Measurements from ENCODE around the gene ZNF22.
"Not testable (repeated sequence)": the region's sequence is repeated elsewhere in the genome, so short reads cannot be mapped to it uniquely, and the experiment has no call there.

ZNF22 gene

GRCh38 chr10:44991571-44991970 lies 9.2 kb upstream of the ZNF22 start:
- no peak for DNase-seq (ENCODE audit: low read depth)

DNA sequence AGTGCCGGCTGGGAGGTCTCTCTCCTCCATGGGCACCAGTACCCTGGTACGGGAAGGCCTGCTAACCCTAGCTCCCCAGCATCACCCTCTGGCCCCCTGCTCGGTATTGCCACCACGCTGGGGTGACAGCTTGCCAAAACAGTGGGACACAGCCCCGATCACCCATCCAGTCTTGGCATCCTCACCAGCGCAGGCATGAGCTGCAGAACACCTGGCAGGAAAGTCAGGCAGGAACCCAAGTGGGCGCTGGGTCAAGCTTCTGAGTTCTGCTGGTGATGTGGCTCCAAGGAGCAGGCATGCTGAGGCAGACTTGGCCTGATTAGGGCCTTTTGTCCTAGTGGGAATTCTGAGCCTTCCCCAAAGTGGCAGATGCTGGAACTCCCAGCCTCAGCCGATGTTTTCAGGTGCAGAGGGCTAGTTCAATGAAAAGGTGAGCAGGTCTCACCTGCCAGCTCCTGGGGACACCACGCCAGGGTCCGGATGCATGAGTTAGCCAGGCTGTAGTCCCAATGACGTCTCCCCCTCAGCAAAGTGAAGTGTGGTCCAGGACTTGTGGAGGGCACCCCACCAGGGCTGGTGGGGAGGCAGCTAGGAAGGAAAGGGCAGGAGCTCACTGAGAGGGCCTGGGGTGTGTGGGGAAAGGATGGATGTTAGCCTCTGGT lies 8.5 kb upstream of the ZNF22 start:
- no peak for DNase-seq (ENCODE audit: low read depth)

- no peak for DNase-seq (ENCODE audit: low read depth)
These were observed 7.9 kb upstream of the ZNF22 start for GRCh38 chr10:44992732-44993225.

DNA sequence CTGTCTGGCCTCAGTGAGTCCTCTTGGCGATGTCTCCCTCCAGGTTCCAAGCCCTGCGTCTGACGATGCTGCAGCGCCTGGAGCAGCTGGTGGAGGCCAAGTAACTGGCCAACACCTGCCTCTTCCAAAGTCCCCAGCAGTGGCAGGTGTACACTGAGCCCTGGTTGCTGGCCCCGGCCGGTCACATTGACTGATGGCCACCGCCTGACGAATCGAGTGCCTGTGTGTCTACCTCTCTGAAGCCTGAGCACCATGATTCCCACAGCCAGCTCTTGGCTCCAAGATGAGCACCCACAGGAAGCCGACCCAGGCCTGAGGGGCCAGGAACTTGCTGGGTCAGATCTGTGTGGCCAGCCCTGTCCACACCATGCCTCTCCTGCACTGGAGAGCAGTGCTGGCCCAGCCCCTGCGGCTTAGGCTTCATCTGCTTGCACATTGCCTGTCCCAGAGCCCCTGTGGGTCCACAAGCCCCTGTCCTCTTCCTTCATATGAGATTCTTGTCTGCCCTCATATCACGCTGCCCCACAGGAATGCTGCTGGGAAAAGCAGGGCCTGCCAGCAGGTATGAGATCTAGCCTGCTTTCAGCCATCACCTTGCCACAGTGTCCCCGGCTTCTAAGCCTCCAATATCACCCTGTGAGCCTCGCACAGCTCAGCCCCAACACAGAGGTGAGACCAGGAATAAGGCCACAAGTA lies 7.3 kb upstream of the ZNF22 start:
- no peak for DNase-seq (ENCODE audit: low read depth)

DNA sequence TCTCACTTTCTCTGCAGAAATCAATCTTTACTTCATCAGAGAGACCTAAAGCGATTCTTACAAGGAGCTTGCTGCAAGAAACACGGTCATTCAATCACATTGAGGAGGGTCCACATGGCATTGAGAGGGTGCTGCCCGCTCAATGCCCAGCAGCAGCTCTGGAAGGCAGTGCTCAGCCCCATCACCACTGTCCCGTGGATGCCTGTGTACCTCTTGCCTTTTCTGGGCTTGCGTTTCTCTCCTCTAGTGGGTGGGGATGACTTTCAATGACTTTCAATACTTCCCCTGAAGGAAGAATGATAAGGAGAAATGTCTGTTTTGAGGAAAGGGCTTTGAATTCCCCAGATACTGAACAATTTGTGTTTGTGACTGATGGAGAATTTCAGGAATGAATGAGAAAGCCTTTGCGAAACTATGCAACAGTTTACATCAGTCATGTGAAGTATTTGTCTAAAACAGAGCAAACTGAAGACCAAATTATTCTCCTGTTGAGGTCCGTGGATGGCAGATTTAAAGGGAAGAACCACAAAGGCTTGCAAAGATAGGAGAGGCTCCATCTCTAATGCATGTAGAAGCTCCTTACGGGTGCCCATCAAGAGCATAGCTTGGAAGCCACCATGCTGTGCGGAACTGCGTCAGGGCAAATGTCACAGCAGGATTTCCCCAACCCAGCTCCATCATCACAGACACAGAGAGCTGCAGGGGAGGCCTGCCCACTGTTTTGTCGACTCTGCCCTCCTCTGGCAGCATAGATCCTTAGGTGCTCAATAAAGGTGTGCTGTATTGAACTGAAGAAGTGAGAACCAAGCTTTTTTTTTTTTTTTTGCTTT lies 6.6 kb upstream of the ZNF22 start:
- DNase-seq (ENCODE audit: low read depth) = no peak

- DNase-seq (ENCODE audit: low read depth) = no peak
These were observed 5.8 kb upstream of the ZNF22 start for GRCh38 chr10:44994752-44995530.

DNA sequence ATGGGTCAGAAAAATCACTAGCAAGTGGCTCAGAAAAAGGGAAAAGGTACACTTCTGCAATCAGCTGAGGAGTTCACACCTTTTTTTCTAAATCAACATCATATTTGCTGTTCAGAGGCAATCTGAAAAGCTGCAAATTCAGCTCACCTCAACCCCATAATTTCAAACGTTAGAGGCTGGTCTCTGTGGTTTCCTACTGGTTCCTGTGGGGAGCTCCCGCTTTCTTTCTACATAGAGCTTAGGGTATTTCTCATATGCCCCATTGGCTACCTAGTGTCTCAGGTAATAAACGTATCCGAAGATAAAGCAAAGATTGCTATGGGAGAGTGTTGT lies 5.2 kb upstream of the ZNF22 start:
- no peak for DNase-seq (ENCODE audit: low read depth)

DNA sequence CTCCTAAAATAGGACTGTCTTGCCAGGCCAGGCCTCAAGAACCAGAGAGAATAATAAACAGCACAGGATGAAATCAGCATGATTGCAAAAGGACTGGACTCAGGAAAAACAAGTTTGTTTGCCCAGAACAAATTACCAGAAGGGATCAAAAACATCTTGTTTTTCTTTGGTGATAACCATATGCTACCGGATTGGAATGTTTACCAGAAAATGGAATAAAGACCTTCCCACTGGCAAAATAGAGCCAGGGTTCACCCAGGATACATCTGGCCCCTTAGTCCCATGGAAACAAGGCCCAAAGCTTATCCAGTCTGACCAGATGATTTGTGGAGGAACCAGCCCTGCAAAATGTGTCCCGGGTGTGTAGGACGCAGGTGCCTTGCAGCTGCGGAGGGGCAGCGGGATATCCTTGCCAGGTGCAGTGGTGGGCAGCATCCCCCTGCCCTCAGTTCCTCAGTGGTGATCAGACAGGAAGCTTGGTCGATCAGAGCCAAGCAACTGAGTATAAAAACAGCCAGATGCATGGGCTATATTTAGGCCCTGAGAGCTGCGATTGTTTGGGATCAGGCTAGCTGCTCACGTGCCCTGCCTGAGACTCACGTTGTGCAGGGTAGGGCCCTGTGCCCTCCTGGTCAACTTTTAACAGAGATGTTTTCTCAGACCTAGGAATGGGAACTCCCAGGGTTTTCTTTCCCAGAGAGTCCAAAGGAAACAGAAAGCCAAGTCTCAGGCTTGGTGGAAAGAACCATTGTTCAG lies 4.6 kb upstream of the ZNF22 start:
- DNase-seq (ENCODE audit: low read depth) = no peak

- DNase-seq (ENCODE audit: low read depth) = no peak
These were observed 3.5 kb upstream of the ZNF22 start for GRCh38 chr10:44997105-44997748.

GRCh38 chr10:44998146-44998631 lies 2.5 kb upstream of the ZNF22 start:
- DNase-seq (ENCODE audit: low read depth) = no peak

DNA sequence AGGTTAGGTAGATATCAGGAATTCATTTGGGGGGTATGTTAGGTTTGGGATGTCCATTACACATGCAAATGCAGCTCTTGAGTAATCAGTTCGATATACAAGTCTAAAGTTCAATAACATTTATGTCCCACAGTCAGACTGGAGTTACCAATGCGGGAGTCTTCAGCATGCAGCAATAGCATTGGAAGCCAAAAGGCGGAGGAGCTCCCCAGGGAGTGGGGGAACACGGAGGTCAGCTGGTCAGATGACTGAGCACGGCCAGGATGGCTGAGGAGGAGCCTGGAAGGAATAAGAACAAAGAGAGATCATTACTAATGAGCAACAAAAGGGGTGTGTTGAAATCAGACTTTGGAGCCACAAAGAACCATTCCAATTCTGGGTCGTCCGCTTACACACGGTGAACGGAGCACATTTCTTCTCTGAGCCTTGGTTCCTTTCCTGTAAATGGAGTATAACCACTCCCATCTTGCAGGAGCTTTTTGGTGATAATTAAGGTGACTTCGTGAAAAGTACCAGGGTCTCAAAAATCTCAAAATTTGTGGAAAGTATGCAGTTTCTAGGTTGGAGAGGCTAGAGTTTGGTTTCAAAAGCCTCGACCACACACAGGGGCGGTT lies 478 bp upstream of the ZNF22 start:
- DNase-seq (ENCODE audit: low read depth) = no peak

- DNase-seq (ENCODE audit: low read depth) = peak; percentile 26
These were observed 842 bp downstream of the ZNF22 start for GRCh38 chr10:45001381-45002148.

- no peak for DNase-seq (ENCODE audit: low read depth)
These were observed 2.8 kb downstream of the ZNF22 start for GRCh38 chr10:45003432-45004000.

DNA sequence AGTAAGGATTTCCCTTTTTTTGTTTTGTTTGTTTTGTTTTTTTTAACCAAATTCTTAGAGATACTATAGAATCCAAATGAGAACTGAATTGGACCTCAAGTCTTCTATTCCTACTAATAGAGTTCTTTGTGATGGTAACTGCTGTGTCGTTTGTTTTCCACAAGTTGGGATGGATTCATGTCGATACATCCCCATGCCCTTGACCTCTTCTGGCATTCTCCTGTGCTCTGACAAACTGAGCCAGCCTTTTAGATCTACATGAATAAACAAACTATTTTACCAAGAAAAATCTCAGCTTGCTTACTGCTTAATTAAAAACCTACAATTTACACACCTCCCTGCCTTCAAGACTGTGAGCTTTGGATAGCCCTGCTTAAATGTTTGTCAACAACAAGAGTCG lies 3.9 kb downstream of the ZNF22 start:
- DNase-seq (ENCODE audit: low read depth) = no peak

- DNase-seq (ENCODE audit: low read depth) = no peak
These were observed 4.6 kb downstream of the ZNF22 start for GRCh38 chr10:45005284-45005683.

GRCh38 chr10:45006276-45007030 lies 5.7 kb downstream of the ZNF22 start:
- DNase-seq (ENCODE audit: low read depth) = no peak

- peak; percentile 39 for DNase-seq (ENCODE audit: low read depth)
These were observed 7.9 kb downstream of the ZNF22 start for GRCh38 chr10:45008524-45009161.

DNA sequence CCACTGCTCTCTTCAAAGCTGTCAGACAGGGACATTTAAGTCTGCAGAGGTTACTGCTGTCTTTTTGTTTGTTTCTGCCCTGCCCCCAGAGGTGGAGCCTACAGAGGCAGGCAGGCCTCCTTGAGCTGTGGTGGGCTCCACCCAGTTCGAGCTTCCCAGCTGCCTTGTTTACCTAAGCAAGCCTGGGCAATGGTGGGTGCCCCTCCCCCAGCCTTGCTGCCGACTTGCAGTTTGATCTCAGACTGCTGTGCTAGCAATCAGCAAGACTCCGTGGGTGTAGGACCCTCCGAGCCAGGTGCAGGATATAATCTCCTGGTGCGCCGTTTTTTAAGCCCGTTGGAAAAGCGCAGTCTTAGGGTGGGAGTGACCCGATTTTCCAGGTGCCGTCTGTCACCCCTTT lies 13.8 kb downstream of the ZNF22 start:
- not testable (repeated sequence) for DNase-seq (ENCODE audit: low read depth)
